GM19467 (cell line): Measurements from ENCODE around the gene HIVEP3.

Experiments used
- ATAC-seq: cut with Tn5 transposase; IDR thresholded peaks from one replicate; pipeline ENCODE4 v1.9.1; 2021; ENCODE audit warnings: mild to moderate bottlenecking, moderate library complexity; ENCODE audit not compliant: unreplicated experiment

The HIVEP3 gene

DNA sequence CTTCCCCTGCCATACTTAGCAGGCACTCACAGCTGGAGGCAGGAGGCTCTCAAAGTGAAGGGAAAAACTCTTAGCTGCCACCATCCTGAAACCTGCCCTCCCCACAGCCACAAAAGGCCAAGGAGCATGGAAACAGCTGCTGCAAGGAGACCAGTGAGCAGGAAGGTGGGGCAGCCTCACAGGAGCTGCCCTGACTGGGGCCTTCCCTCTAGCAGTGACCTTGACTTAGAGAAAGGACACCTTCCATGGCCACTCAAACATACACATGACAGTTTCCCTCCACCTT is 126.3 kb downstream of the HIVEP3 start:
- no peak for ATAC-seq

DNA sequence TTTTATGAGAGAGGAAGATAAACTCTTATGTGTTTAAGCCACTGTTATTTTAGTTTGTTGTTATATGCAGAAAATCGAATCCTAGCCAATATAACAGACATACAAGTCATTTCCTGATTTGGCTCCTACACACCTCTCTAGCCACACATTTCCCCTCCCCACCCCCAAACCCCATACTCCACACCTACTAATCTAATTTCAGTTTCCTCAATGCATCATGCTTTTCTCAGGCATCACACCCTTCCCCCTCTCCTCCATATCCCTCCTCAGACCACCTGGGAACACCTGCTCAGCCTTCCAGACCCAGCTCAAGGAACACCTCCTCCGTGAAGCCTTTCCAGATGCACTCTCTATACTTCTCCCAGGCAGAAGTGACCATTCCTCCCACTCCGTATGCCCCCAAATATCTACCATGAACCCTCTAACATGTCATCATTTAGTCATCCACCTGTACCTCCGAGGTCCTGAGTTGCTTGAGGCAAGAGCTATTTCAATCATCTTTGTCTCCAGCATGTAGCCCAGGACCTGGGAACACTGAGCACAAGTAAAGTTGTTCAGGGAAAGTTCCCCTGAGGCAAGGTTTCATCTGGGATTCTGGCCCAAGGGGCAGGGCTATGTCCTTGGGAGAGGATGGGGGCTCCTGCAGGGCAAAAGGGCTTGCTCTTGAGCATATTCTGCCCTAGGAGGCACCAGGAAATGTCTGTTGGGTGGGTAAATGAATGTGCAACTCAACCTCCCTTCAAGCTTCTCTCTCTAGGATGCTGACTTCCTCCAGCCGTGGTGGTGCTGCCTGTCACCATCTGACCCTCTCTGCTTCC is 126.8 kb downstream of the HIVEP3 start:
- no peak for ATAC-seq

GRCh38 chr1:41790351-41790750 is 128.4 kb downstream of the HIVEP3 start:
- ATAC-seq = no peak

DNA sequence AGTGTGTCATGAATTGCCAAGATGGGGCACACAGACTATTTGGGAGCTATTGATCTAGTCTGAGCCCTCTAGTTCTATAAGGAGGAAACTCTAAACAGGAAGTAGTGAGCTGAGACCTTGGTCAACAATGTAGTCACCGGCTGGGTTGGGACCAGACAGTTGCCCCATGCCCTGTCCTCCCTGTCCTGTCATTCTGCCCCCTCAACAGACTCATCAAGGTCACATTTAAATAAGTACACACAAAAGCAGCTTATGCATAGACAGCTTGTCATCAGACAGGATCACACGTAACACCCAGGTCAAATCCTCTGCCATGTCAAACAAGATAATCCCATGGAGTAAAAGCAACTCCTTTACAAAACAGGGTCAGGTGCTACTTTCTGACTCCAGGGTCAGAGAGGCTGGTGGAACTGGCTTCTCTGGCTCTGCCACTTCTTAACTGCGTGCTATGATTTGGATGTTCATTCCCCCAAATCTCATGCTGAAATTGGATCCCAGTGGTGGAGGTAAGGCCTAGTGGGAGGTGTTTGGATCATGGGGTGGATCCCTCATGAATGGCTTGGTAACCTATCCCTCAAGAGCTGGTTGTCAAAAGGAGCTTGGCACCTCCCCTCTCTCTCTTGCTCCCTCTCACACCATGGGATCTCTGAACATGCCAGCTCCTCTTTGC is 128.9 kb downstream of the HIVEP3 start:
- no peak for ATAC-seq

GRCh38 chr1:41788427-41788826 is 130.3 kb downstream of the HIVEP3 start:
- no peak for ATAC-seq

DNA sequence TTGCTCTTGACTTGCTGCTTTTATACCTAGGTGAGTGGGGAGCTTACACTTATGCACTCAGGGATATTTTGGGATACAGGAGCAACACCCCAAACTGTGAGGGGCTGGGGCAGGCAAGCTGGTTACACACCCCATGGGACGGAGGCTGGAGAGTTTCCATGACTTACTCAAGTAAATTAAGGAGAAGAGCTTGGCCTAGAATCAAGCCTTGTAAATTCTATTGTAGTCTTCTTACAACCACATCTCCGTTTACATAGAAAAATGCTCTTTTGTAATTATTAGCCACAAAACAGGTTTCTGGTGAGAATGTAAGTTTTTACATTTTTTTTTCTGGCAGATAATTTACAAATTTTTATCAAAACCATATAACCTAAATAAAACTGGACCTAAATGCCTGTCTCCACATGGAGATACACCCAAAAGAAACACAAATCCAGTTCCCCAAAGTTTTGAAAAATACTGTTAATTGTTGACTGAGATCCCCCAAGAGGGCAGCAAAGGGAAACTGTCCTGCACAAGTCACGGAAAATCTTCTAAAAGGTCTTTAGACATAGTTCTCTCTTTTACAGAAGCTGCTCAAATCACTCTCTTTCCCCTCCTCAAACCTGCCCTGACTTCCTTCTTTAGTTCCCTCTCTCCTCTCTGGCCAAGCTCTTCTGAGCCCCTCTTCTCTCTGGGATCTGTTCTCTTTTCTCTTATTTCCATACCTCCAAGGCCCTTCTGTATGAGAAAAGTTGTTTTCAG is 134.0 kb downstream of the HIVEP3 start:
- no peak for ATAC-seq

DNA sequence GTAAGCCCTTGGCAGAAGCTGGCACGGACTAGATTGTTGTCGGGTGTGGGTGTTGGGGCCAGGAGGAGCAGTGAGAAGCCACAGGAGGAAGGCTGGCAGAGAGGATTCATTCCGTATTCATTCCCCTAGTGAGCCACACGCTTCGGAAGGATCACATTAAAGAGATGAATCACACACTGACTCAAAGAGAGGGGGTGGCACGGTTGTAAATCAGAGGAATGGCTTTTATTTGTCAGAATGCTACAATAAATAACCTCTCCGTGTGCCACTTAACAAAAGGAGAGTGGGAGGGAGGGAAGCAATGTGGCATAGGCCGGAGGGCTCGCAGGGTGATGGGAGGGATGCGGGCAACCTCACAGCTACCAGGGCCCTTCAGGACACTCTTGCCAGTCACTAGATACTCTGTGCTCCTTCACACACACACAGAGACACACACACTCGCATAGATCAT is 135.5 kb downstream of the HIVEP3 start:
- no peak for ATAC-seq

DNA sequence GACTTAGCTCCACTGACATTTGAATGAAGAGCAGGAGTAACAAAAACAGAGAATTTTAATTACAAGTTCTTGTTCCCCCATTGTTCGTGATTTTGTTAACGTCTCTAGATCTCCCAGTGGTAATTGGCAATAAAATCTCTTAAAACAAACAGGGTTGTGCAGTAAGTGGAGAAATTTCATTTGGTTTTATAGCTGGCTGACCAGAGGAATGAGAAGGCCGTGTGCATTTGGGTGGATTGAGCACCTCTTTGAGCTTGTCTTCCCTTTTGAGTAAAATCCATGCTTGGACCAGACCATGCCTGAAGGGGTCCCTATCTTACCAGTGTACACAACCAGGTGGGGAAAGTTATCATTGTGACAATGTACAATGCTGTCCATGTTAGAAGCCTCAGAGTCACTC is 137.8 kb downstream of the HIVEP3 start:
- ATAC-seq = no peak

- no peak for ATAC-seq
Measured at GRCh38 chr1:41780322-41780721, 138.4 kb downstream of the HIVEP3 start.

DNA sequence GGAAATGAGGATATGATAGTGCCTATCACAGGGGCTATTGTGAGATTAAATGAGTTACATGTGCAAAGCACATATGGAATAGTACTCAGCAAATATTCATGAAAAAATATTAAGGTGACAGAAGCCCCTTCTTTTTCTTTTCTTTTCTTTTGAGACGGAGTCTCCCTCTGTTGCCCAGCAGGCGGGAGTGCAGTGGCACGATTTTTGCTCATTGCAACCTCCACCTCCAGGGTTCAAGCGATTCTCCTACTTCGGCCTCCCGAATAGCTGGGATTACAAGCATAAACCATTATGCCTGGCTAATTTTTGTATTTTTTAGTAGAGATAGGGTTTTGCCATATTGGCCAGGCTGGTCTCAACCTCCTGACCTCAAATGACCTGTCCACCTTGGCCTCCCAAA is 139.4 kb downstream of the HIVEP3 start:
- no peak for ATAC-seq

DNA sequence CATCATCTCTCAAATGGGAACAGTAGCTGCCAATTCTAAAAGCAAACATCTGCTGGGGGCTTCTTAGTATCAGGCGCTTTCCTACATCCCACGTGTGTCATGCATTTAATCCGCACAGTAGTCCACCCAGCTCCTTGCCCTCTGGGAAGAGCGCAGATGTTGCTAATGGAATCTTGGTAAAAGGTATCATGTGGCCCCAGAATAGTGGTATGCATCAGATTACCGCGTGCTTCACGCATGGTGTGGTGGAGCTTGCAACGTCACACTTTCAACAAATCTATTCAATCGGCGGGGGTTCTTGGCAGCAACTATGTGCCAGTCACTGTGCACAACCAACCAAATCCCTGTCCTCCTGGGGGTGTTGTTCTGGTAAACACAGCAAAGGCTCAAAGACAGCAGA is 141.0 kb downstream of the HIVEP3 start:
- no peak for ATAC-seq

DNA sequence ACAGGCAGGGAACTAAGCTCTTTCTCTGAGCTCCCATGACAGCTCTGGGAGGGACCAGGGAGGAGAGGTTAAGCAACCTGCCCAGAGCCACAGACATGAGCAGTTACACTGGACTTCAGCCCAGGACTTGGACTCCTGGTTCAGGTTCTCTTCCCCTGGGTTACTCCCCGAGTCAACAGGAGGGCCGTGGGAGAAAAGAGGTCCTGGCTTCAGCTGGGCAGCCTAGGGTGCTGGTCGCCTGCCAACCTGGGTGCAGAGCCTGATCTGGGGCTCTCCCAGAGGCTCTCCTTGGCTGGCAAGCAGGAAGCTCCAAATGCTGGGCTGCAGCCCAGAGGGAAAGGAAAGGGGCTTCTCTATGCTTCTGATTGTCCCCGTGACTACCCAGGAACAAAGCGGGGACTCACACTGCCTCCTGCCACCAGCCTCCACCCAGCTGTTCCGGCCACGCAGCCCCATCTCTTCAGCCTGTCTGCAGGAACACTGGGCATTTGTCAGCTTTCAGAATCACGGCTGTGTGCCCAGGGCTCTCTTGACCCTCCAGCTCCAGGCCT is 141.8 kb downstream of the HIVEP3 start:
- ATAC-seq = no peak

DNA sequence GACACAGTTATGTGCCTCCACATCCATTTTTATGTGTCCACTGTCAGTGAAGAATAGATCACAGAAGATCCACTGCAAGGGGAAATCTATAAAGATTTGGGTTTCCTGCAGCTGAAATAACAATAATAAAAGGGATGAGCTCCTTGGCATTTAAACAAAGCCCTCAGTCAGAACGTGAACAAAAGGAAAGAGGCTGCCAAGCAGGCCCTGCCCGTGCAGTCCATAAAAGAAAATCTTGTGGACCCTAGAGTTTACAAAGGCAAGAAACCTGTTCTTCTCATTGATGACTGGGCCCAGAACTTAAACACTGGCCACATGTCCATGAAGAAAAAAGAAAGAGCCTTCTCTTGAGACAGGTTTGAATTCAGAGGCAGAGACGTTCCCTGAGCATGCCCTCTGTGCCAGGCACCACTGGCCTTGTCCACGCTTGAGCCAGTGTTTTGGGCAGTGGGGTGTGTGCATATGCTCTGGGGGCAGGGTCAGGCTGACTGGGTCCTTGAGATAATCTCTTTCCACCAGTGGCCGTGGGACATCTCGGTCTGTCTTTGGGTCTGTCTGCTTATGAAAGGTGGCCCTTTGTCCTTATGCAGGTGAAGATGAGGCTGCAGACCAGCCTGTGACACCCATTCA is 142.7 kb downstream of the HIVEP3 start:
- ATAC-seq = no peak

DNA sequence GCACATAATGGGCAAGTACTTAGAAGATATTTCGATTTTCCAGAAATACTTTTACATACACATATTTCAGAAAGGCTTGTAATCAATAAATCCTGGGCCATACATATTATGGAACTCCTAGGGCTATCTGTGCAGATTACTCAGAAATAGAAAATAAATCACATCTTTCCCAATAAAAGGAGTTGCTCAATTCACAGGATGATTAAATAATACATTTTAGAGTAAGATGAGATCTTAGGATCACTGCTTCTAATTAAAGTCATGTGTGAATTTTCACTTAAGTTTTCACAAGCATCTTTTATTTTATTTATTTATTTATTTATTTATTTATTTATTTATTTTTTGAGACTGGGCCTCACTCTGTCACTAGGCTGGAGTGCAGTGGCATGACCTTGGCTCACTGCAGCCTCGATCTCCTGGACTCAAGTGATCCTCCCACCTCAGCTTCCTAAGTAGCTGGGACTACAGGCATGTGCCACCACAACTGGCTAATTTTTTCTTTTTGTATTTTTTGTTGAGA is 144.2 kb downstream of the HIVEP3 start:
- no peak for ATAC-seq

DNA sequence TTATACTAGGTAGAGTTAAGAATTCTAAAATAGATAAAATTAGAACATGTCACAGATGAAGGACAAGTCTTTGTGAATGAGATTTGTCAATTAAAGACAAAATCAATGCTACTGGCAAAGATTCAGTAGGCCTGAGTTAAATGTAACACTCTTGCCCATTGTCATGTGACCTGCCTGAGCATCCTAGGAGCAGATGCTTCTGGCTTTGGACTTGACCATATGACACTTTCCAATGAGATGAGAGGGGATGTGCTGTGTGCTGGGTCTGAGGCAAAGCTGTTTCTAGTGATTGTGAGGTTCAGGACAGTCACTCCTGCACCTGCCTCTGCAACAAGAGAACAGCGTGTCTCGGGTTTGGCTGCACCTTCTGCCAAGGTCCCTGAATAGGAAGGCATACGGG is 144.9 kb downstream of the HIVEP3 start:
- ATAC-seq = no peak

DNA sequence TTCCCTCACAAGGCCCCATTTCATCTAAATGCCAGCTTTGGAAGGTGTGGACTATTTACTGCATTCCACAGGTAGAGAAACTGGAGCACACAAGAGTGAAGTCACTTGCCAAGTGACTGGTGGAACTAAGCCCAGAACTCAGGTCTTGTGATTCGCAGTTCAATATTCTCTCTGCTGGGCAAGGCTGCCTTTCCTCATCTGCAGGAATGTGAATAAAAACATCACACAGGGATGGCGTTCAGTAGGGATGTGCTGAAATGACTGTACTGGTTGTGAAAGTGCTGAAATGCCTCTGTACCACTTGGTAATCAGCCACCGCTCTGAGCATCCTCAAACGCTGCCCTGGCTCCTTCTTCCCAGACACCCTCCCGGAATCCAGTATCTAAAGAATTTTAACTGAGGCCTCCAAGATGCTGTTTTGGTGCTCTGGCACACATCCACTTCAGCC is 145.6 kb downstream of the HIVEP3 start:
- ATAC-seq = no peak

DNA sequence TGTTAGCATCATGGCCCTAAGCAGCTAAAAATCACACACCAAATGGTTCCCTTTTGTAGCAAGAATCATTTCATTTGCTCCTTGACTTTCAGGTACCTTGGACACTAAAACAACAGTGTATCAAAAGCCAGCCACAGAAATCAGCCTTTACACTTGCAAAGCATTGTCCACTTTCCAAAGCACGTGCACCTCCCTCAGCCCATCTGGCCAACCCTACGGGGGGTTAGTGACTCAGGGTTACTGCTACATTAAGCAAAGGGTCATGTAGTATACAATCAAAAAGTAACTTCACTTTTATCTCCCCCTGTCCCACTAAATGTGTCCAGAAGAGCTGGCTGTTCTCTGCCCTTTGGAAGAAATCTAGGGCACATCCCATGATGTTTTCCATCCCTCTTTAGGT is 149.7 kb downstream of the HIVEP3 start:
- ATAC-seq = no peak

DNA sequence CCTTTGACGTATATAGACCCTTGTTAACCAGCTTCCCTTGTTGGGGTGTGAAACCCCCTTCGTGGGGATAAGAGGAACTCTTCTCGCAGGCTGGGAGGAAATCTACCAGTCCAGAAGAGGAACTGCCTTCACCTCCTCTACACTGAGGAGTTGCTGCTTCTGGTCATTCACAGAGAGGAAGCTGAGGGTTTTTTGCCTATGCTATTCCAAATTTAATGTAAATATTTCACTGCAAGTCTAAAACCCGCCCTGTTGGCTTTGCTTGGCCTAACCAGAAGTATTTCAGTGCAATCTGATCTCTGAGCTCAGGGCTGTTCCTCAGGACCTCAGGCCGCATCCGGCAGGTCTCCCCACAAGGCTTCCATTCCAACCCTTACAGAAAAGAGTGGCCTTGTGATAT is 150.1 kb downstream of the HIVEP3 start:
- no peak for ATAC-seq

DNA sequence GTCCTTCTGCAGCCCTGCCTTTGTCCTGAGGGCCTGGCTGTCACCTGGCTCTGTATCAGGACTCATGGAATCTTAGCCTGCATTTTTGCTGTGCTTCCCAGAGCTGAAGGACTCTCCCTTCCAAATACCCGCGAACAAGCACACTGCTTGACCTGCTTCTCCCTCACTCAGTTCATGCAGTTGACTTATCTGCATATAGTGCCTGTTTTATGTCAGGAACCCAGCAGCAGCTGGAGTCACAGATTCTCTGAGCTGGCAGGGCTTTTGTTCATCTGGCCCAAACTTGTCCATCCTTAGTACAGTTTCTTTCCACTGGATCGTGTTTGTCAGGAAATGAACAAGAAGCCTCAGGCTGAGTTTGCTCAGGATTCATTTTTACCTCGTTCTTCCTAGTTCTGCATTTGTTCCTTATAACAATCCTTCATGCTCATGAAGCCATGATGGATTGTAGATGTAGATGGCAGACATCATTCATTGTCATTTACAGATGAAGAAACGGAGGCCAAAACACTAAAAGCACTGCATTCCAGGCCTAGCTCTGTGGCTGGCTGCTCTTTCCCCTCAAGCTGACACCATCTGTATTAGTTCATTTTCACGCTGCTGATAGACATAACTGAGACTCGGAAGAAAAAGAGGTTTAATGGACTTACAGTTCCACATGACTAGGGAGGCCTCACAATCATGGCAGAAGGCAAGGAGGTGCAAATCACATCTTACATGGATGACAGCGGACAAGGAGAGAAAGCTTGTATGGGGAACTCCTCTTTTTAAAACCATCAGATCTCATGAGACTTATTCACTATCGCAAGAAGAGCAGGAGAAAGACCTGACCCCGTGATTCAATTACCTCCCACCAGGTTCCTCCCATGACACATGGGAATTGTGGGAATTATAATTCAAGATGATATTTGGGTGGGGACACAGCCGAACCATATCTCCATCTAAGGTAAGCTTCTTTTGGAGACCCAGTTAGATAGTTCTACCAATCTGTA is 150.9 kb downstream of the HIVEP3 start:
- ATAC-seq = no peak

DNA sequence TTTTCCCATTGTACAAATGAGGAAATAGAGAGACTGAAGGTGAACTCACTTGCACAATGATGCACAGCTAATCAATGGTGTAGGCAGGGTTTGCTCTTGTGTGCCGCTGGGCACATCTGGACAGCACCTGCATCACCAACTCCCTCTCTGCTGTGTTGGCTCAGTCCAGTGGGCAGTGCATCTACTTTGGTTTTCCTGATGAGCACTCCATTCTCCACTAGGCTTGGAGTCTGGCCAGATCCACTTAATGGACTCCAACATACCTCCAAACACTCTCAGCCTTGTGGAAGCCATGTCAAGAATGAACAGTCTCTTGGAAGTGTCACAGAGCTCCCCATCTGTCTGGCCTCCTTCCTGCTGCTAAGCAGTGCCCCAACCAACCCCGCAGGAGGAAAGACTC is 152.2 kb downstream of the HIVEP3 start:
- no peak for ATAC-seq
